ENCODE measurements around the gene KRT86.

DNA sequence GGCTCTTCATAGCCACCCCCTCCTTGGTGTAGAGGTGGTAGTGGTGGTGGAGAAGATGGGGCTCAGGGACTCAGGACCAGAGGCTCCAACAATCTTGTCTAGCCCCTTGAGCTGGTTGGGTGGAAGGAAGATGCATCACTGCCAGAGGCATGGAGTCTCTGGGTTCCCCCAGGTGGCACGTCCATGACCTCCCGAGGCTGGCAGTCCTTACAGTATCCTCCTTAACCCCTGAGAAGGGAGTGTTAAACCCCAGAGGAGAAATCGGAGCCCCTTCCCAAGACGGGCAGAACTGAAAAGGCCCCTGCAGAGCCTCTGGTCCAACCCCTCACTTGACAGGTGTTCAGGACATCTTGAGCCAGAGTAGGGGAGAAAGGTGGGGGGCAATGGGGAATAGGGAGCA, 37.6 kb downstream of the KRT86 start:
- TF ChIP-seq CTCF (IDR thresholded peaks at IDR 0.05; ENCODE audit: low read depth, low read length, poor library complexity, severe bottlenecking) (no peak), EZH2phosphoT487 (IDR thresholded peaks at IDR 0.05; ENCODE audit: borderline replicate concordance, low read length) (no peak)
